Raji (cell line): ENCODE measurements around the gene TMEM74B.

ENCODE experiments used
- POLR2A ChIP-seq: IDR thresholded peaks from 2 replicates; pipeline ENCODE4 v1.6.1; 2011; ENCODE audit warnings: low read depth, low read length, control low read depth; ENCODE audit not compliant: insufficient read depth

TMEM74B gene

GRCh38 chr20:1189827-1190226, 5.0 kb upstream of the TMEM74B start:
- no peak for TF ChIP-seq POLR2A

GRCh38 chr20:1188347-1188746, 3.6 kb upstream of the TMEM74B start:
- TF ChIP-seq POLR2A, result no peak

GRCh38 chr20:1187605-1188171, 2.9 kb upstream of the TMEM74B start:
- no peak for TF ChIP-seq POLR2A

- TF ChIP-seq POLR2A, result no peak
Measured at GRCh38 chr20:1186367-1186991, 1.7 kb upstream of the TMEM74B start.

GRCh38 chr20:1185790-1186334, 1.1 kb upstream of the TMEM74B start:
- TF ChIP-seq POLR2A, result no peak

- no peak for TF ChIP-seq POLR2A
Measured at GRCh38 chr20:1185316-1185741, 548 bp upstream of the TMEM74B start.

GRCh38 chr20:1184260-1184637, 532 bp downstream of the TMEM74B start:
- TF ChIP-seq POLR2A, result no peak

- no peak for TF ChIP-seq POLR2A
Measured at GRCh38 chr20:1183153-1183552, 1.6 kb downstream of the TMEM74B start.

GRCh38 chr20:1182106-1182505, 2.7 kb downstream of the TMEM74B start:
- TF ChIP-seq POLR2A, result no peak

GRCh38 chr20:1180949-1181348, 3.8 kb downstream of the TMEM74B start:
- TF ChIP-seq POLR2A, result no peak

GRCh38 chr20:1178623-1179022, 6.2 kb downstream of the TMEM74B start:
- TF ChIP-seq POLR2A, result no peak

- TF ChIP-seq POLR2A, result no peak
Measured at GRCh38 chr20:1178103-1178502, 6.7 kb downstream of the TMEM74B start.

- TF ChIP-seq POLR2A, result no peak
Measured at GRCh38 chr20:1177680-1178079, 7.1 kb downstream of the TMEM74B start.

- no peak for TF ChIP-seq POLR2A
Measured at GRCh38 chr20:1174787-1175186, 10.0 kb downstream of the TMEM74B start.

GRCh38 chr20:1173698-1174097, 11.1 kb downstream of the TMEM74B start:
- TF ChIP-seq POLR2A, result no peak

GRCh38 chr20:1171461-1172093, 13.2 kb downstream of the TMEM74B start:
- TF ChIP-seq POLR2A, result no peak
